Thyroid gland (tissue), 4 donors: ENCODE results near the gene ZNF438.

Source experiments
- POLR2A ChIP-seq, 2 donors: fragments of 450-650 bp; IDR thresholded peaks; one replicate each; pipeline ENCODE4 v1.6.1; 2017; ENCODE audit warnings: antibody characterized with exemption in 2 of 2, mild to moderate bottlenecking in 2 of 2, moderate library complexity in 1 of 2
- TF ChIP-seq, protein P1 (sequence below), 6 experiments: fragments of 200-600 bp in 3 of 6; fragments of 450-650 bp in 3 of 6; sonication (generic) in 3 of 6; IDR thresholded peaks; one replicate each; pipeline ENCODE4 v1.5.1; 2016 to 2019; ENCODE audit warnings: antibody characterized with exemption in 6 of 6, mild to moderate bottlenecking in 2 of 6, inconsistent platforms in 1 of 6, moderate library complexity in 1 of 6

DNA sequence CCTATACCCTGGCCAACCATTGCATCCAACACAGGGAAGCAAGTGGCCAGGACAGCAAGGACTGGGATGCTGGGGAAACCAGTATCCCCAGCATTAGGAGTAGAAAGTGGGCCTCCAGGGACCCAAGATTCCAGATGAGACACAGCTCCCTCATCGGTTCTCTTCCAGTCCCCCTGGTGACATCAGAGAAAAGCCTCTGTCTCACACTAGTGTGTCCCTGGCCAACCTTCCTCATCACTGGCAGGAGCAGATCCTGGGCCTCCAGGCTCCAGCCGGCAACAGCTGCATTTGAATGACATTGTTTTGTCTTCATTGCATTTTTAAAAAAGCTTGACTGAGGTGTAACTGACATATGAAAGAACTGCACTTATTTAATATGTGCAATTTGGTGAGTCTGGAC lies 224.8 kb downstream of the ZNF438 start:
- TF ChIP-seq, protein P1, sequence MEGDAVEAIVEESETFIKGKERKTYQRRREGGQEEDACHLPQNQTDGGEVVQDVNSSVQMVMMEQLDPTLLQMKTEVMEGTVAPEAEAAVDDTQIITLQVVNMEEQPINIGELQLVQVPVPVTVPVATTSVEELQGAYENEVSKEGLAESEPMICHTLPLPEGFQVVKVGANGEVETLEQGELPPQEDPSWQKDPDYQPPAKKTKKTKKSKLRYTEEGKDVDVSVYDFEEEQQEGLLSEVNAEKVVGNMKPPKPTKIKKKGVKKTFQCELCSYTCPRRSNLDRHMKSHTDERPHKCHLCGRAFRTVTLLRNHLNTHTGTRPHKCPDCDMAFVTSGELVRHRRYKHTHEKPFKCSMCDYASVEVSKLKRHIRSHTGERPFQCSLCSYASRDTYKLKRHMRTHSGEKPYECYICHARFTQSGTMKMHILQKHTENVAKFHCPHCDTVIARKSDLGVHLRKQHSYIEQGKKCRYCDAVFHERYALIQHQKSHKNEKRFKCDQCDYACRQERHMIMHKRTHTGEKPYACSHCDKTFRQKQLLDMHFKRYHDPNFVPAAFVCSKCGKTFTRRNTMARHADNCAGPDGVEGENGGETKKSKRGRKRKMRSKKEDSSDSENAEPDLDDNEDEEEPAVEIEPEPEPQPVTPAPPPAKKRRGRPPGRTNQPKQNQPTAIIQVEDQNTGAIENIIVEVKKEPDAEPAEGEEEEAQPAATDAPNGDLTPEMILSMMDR (IDR thresholded peaks at IDR 0.05), result no peak
- no peak for TF ChIP-seq POLR2A (IDR thresholded peaks at IDR 0.05)
